Activated CD8-positive, alpha-beta memory T cell treated with anti-CD3 and anti-CD28 coated beads for 24 hours (primary cell): ENCODE data around the gene MDM4.

Source experiments
- DNase-seq: peaks from one replicate; pipeline ENCODE4 v3.0.0-alpha.2; 2020

The MDM4 gene

DNA sequence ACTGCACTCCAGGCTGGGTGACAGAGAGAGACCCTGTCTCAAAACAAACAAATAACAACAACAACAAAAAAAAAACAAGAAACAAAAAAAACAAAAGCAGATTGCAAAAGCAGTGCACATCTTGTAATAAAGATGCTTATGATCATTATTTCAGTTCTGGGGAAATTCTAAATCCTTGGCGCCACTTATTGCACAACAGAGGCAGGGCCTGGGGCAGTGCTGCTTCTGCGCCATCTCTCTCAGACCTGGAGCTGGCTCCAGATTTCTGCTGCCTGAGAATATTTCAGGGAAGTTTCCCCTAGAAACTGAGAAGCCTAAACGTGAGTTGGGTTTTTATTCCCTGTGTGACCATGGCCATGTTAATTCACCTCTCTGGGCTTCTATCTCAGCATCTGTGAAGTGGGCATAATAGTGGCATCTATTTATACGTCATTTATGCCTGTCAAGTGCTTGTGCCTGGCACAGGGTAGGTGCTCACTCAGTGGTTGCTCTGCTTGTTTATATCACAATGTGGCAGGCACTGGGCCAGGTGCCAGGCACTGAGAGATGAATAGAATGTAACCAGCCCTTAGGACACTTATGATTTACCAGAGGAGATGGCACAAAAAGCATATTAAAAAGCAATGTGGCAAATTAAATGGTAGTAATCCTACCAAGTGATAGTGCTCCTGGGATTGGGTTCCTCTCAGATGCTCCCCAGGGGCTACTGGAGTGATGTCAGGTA is 67.9 kb downstream of the MDM4 start:
- no peak for DNase-seq

DNA sequence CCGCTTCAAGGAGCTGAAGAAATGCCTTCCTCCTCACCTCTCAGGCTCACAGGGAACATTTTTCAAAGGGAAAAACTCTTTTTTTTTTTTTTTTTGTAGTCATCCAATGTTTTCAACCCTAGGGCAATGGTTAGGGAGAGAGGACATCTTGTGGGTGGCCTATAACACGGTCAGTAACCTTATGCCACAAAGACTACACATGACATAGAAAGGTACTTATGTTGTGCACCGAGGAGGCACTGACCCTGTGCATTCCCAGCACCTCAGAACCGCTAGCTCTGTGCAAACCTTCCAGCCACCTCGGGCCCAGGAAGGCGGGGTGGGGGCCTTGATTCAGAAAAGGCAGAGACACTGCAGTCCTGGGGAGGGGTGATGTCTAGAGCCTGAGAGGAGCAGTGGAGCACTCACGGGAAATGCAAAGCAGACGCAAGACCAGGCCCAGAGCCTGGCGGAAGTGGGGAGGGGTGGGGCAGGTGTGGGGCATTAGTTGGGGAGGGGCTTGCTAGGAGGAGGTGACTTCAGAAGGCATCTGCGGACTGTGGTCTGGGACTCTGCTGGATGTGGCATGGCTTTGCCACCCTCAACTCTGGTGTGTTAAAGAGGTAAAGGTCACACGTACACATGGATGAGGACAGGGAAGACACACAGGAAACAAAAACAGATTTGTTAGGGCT is 68.6 kb downstream of the MDM4 start:
- DNase-seq, result no peak

DNA sequence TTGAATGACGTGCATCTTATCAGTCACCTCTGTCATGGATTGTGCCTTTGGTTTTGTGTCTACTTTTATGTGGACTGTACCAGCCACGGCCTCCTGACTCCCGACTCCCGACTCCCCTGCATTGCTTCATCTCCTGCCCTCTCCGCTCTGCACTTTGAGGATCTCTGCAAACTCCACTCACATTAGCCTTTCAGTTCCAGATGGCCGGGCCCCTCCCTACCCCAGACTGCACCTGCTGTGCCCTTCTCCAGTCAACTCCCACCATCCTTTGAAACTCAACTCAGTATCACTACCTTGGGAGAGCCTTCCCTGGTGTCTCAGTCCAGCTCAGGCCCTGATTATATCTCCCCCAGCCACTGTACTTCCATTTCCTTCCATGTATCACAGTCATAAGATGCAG is 71.4 kb downstream of the MDM4 start:
- DNase-seq, result no peak

DNA sequence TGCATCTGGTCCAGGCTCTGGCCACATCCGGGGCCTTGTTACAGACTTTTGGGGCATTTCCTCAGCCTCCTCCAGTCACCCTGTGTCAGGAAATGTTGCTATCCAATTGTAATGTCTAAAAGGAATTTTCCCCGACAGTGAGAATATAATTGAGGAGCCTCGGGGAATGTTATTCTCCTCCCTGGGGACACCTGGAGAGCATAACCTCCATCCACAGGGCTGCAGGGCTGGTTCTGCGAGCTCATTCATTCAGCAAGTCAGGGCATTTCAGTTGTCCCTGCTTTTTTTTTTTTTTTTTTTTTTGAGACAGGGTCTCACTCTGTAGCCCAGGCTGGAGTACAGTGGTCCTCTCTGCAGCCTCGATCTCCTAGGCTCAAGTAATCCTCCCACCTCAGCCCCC is 72.6 kb downstream of the MDM4 start:
- no peak for DNase-seq

DNA sequence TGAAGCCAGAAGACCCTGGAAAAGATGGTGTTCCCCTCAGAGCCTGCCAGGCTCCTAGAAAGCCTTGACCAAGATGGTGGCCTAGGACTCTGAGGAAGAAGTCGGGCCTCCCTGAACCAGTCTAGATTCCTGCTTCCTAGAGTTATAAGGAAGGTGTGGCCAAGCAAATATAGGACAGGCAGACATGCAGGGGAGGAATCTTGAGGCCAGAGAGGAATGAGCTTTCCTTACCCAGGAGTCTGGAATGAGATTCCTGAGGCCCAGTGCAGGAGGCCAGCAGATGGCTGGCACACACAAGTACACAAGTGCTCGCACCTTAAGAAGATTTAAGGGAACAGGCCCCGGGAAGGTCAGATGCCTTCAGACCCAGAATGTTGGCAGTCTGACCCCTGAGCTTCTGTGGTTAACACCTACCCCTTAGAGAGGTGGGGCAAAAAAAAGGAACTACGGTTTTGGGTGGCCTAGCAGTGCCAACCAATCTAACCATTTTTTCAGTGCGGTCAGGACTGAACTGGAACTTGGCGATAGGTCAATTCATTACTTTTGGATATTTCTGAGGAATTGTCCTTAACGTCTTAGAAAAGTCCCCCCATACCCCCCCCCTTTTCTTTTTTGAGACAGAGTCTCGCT is 73.3 kb downstream of the MDM4 start:
- no peak for DNase-seq

DNA sequence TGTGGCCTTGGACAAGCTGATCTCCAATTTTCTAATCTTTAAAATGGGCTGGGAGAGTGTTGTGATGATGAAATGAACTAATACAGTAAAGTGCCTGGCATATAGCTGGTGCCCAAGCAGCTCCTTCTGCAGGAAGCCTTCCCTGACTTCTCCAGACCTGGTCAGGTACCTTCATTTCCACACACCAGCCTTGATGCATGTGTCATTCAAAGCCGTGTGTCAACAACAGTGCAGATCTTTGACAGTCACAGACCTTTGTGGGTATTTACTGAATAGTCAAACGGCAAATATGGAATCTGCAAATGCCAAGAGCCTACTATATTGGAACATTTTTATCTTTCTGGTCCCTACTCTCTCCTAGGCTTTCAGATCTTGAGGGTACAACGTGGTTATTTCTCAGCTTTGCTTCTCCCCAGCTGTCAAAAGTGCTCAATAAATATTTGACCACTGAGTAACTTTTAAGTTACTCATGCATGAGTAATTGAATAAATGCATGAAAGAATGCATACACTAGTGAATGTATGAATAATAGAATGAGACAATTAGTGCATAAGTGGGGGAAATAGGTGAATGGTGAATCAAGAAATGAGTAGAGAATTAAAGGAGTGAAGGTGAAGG is 75.4 kb downstream of the MDM4 start:
- no peak for DNase-seq

DNA sequence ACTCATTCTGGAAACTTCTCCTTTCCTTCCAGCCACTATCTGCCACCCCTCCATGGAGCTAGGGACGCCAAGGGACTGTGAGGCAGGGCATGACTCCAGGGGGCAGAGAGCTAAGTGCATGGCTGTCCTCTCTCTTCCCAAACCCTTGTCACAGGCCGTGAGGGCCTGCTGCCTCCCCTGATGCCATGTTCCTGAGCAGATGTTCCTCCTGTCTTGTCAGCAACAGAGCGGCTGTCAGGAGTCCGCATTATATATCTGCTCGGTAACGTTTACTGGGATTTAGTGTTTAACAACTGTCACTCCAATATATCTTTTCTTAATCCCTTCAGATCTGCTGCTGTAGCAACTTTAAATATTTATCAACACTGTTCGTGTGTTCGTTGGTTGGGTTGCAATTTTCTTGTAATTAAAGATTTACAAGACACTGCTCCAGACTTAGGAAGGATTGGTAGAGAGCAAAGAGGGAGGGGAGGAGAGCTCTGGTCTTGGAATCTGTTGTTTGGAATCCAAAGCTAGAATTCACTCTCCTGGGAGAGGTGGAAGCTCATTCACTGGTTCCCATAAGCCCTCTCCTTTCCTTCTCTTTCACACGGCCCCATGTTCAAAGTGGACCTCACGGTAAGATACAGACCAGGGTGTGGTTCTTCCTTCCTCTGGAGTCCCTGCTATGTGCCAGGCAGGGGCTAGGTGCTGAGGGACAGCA is 76.2 kb downstream of the MDM4 start:
- DNase-seq, result no peak

DNA sequence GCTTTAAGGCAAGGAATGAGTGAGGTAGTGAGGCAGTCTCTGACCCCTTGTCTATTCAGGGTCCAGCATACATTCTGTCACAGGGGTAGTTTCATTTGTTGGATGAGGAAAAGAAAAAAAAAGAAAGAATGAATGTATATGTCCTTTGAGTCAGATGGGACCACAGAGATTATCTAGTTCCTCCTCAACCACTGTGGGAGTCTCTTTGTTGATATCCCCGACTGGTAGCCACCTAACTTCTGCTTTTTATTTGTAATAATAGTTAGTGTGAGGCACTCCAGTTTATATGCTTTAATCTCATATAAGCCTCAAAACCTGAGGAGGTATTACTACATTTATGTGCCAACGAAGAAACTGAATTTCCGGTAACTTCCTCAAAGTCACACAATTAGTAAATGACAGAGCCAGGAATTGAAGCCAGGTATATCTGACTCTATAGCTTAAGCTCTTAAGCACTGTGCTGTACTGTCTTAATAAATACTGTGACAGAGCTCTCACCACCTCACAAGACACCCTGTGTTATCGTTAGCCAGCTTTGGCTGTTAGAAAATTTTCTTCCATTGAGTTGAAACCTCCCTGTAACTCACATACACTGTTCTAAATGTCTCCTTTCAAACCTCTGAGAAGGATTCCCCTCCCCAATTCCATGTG is 82.2 kb downstream of the MDM4 start:
- DNase-seq, result no peak

DNA sequence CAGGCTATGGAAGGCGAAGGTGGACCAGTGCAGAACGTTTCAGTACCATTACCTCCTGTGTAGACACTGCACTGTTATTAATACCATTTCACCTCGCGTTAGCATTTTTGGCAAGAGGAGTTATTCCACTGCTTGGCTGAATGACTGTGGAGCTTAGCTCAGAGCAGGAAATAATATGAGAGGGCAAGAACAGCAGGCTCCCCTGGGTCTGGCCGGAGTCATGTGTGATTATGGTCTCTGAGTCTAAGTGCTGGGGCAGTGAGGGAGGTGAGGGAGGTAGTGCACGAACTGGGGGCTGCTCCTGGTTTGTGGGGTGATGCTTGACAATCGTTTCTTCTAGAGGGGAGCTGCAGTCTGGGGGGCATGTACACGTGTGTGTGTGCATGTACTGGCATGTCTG is 82.9 kb downstream of the MDM4 start:
- DNase-seq, result no peak

DNA sequence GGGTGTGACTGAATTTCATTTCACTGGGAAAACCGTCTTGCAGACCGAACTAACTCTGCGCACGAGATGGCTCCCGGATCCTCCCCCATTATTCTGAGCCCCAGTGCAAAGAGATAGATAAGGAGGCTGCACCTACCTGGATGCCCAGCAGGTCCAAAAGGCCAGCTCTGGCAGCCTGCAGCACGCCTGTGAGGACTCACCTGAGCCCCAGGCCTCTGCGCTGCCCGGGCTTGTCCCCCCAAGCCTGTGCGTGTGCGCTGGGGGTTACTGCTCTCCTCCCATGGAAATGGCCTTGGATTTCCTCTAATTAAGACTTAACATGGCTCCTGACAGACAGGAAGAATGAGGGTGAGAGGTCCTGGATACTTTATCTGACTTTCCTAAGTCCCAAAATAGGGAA is 83.4 kb downstream of the MDM4 start:
- DNase-seq, result no peak

DNA sequence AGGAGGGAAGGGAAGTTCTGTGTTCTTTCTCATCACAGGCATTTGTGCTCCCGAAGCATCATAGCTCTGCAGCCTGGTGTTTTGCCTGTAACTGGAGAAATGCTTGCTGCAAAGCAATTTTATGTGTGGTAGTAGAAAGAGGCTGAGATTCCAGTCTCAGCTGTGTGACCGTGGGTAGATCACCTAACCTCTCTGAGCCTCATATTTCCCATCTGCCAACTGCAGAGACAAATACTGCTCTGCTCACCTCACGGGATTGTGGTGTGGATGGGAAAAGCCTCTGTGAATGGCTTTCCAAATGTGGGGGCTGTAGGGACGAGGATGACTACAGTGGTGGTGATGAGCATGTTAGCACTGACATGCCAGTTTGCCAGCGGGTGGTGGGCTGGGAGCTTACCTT is 84.0 kb downstream of the MDM4 start:
- no peak for DNase-seq

DNA sequence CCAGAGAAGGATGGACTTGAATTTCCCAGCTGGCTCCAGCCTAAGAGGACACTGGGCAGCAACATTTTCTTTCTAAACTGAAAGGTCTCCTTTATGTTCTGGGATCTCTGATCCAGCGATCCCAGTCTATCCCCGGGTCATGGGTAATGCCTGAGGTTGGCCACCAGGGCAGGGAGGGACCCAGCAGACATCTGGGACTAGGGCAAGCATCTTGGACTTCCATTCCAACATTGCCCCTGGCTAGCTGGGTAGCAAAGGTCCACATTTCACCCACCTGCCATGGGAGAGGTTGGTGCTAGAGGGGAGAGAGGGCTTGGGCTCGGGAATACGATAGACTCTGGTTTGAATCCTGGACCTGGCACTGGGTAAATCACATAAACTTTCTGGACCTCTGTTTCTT is 84.8 kb downstream of the MDM4 start:
- no peak for DNase-seq

DNA sequence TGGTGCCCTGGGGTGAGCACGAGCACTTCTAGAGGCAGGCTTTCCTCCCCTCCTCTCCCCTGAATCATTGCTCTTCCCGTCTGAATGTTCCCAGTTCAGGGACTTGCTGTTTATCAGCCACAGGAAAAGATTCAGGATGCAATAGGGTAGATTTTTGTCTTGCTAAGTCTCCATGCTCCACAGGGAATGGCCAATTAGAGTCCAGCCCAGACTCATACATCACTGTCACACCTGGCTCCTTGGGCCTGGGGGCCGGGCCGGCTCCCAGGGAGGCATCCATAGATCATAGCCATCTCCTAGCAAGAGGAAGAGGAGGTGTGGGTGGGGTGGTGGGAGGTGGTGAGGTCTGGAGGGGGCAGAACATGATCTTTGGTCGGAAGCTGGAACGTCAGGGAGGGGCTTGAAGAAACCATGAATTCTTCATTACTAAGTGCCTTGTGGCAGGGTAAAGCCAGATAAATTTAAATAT is 85.9 kb downstream of the MDM4 start:
- no peak for DNase-seq

DNA sequence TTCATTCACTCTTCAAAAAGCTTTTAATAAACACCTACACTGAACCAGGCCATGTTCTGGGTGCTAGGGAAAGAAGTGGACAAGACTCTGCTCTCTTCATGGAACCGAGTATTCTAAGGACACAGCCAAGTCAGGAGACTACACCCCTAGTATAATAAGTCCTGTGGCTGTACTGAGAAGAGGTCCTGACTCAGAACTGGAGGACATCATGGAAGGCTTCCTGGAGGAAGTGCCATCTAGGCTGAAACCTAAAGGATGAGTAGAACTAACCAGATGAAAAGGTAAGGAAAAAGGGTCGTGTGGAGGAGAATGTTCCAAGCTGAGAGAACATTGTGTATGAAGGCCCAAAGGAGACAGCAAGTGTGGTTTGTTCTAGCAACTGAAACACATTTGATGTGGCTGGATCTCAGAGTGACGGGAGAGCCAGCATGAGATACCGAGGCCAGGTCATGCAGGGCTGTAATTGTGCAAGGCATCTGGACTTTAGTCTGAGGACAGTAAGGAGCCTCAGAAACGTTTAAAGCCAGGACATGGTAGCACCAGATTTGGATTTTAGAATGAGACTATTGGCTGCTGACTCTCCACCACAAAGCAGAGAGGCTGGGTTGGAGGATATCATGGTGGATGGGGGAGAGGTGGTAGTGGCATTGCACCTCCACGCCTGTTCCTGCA is 86.8 kb downstream of the MDM4 start:
- no peak for DNase-seq

DNA sequence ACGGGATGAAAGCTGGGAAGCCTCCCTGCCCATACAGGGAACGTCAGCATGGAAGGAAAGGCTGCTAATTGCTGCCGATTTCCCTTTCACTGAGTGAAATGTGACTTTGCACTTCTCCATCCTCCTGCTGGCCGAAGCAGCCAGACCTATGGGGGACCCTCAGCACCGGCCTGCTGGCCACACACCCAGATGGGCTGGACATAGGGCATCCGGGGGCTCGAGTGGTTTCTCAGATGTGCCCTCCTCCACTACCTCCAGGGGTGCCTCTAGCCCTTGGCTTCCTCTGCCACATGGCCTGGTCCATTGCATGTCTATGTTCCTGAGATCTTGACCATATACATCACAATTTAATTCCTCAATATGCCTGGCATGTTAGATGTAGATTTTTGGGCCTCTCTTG is 89.6 kb downstream of the MDM4 start:
- no peak for DNase-seq
